H1 (cell line): ENCODE measurements around the gene RALGAPB. TPM values are rescaled to one million over a fixed set of nuclear protein-coding genes. Genes with fewer than 3 reads are reported as not detected.

Experiments used
- CTCF ChIA-PET: fragments of 300-600 bp; sonication (Branson Sonifier 250); formaldehyde crosslinking; loops from one replicate; lab custom pipeline; 2021; ENCODE audit not compliant: partially characterized antibody; lab: Charles Lee
- POLR2A ChIA-PET: fragments of 300-600 bp; sonication (Branson Sonifier 250); formaldehyde crosslinking; loops from one replicate; lab custom pipeline; 2021; ENCODE audit warnings: inconsistent platforms; ENCODE audit not compliant: partially characterized antibody; lab: Charles Lee
- DNase-seq, 2 experiments: peaks; one replicate each; pipeline versions ENCODE4 v3.0.0 to v3.0.0-alpha.2; 2010 to 2022; ENCODE audit warnings: low spot score in 2 of 2, low read depth in 1 of 2, mixed read lengths in 1 of 2
- FAIRE-seq: peaks from 2 replicates; lab custom pipeline; 2011; peaks lifted over from hg19 to GRCh38; lab: Jason Lieb, UNC
- H2AFZ ChIP-seq: 2 replicates; pipeline ENCODE4 v1.8.1; 2012; ENCODE audit warnings: low read length, inconsistent platforms
- H2AK5ac ChIP-seq: 2 replicates; pipeline ENCODE4 v1.6.1; 2013; ENCODE audit warnings: low read depth, low read length
- H2BK120ac ChIP-seq: replicated peaks from 2 replicates; pipeline ENCODE3; 2013; ENCODE audit warnings: low read depth, low read length, inconsistent platforms
- H2BK12ac ChIP-seq: 2 replicates; pipeline ENCODE4 v1.6.1; 2013; ENCODE audit warnings: low read depth, low read length
- H2BK15ac ChIP-seq: 2 replicates; pipeline ENCODE4 v1.6.1; 2013; ENCODE audit warnings: low read length
- H2BK20ac ChIP-seq: 2 replicates; pipeline ENCODE4 v1.6.1; 2013; ENCODE audit warnings: low read length
- H2BK5ac ChIP-seq: 2 replicates; pipeline ENCODE4 v1.6.1; 2013; ENCODE audit warnings: low read depth, low read length
- H3K14ac ChIP-seq: 2 replicates; pipeline ENCODE4 v1.6.1; 2013; ENCODE audit warnings: inconsistent platforms; ENCODE audit not compliant: insufficient read length
- H3K18ac ChIP-seq: 2 replicates; pipeline ENCODE4 v1.6.1; 2013; ENCODE audit warnings: low read length; ENCODE audit errors: extremely low read depth
- H3K23ac ChIP-seq: 2 replicates; pipeline ENCODE4 v1.6.1; 2013; ENCODE audit warnings: inconsistent platforms; ENCODE audit not compliant: insufficient read length
- H3K23me2 ChIP-seq: 2 replicates; pipeline ENCODE4 v1.6.1; 2013; ENCODE audit warnings: low read depth, low read length
- H3K27ac ChIP-seq: 2 replicates; pipeline ENCODE4 v1.6.1; 2011; ENCODE audit warnings: low read depth, low read length, inconsistent platforms
- H3K27me3 ChIP-seq, 4 experiments: replicated peaks in 1 of 4; 1 replicate in 1 of 4; 2 replicates in 3 of 4; pipeline versions ENCODE4 v1.6.1 to v1.8.1; 2011 to 2013; ENCODE audit warnings: low read length in 3 of 4, mild to moderate bottlenecking in 3 of 4, inconsistent platforms in 2 of 4, mixed read lengths in 2 of 4, moderate library complexity in 1 of 4; ENCODE audit not compliant: control insufficient read depth in 3 of 4, insufficient read depth in 3 of 4; ENCODE audit errors: extremely low read depth in 1 of 4
- H3K36me3 ChIP-seq, 4 experiments: 2 replicates each; pipeline versions ENCODE4 v1.6.1 to v1.8.1; 2011 to 2013; ENCODE audit warnings: mild to moderate bottlenecking in 4 of 4, low read length in 3 of 4, moderate library complexity in 2 of 4, control low read depth in 1 of 4, inconsistent platforms in 1 of 4; ENCODE audit not compliant: insufficient read depth in 4 of 4, control insufficient read depth in 2 of 4
- H3K4ac ChIP-seq: replicated peaks from 2 replicates; pipeline ENCODE3; 2013; ENCODE audit warnings: low read length, low read depth, mixed read lengths, inconsistent platforms; ENCODE audit not compliant: insufficient read length
- H3K4me1 ChIP-seq, 4 experiments: replicated peaks in 1 of 4; 1 replicate in 1 of 4; 2 replicates in 3 of 4; pipeline versions ENCODE4 v1.6.1 to v1.8.1; 2011 to 2013; ENCODE audit warnings: low read length in 3 of 4, inconsistent platforms in 2 of 4, mixed read lengths in 1 of 4; ENCODE audit not compliant: insufficient read depth in 4 of 4, control insufficient read depth in 3 of 4
- H3K4me2 ChIP-seq, 2 experiments: 2 replicates each; pipeline versions ENCODE4 v1.6.1 to v1.8.1; 2011 to 2013; ENCODE audit warnings: low read depth in 2 of 2, low read length in 2 of 2, control low read depth in 1 of 2, inconsistent platforms in 1 of 2, mild to moderate bottlenecking in 1 of 2; ENCODE audit not compliant: insufficient read depth in 1 of 2
- H3K4me3 ChIP-seq, 4 experiments: fragments of 200-600, 300-600 bp in 1 of 4; sonication (generic), shearing (Covaris generic), sonication (Bioruptor Twin) in 1 of 4; 2 replicates each; pipeline versions ENCODE4 v1.5.1 to v1.8.1; 2011 to 2016; ENCODE audit warnings: low read length in 4 of 4, low read depth in 3 of 4, control low read depth in 2 of 4, inconsistent platforms in 2 of 4, mild to moderate bottlenecking in 2 of 4, mixed read lengths in 1 of 4, moderate library complexity in 1 of 4; ENCODE audit not compliant: insufficient read depth in 2 of 4; ENCODE audit errors: extremely low read depth in 1 of 4
- H3K56ac ChIP-seq: replicated peaks from 2 replicates; pipeline ENCODE3; 2013; ENCODE audit warnings: low read depth, mild to moderate bottlenecking, mixed read lengths, low read length, inconsistent platforms; ENCODE audit not compliant: insufficient read length
- H3K79me1 ChIP-seq: 2 replicates; pipeline ENCODE4 v1.6.1; 2013; ENCODE audit warnings: low read depth, low read length, control low read depth
- H3K79me2 ChIP-seq, 2 experiments: 2 replicates each; pipeline versions ENCODE4 v1.6.1 to v1.8.1; 2012 to 2013; ENCODE audit warnings: low read length in 2 of 2, mild to moderate bottlenecking in 2 of 2, inconsistent platforms in 1 of 2; ENCODE audit not compliant: insufficient read depth in 2 of 2, control insufficient read depth in 1 of 2
- H3K9ac ChIP-seq, 4 experiments: replicated peaks in 1 of 4; 1 replicate in 1 of 4; 2 replicates in 3 of 4; pipeline versions ENCODE4 v1.6.1 to v1.8.1; 2011 to 2013; ENCODE audit warnings: low read depth in 3 of 4, low read length in 3 of 4, control low read depth in 2 of 4, mild to moderate bottlenecking in 2 of 4, moderate library complexity in 2 of 4, inconsistent platforms in 1 of 4; ENCODE audit errors: extremely low read depth in 1 of 4
- H3K9me3 ChIP-seq, 2 experiments: 2 replicates each; pipeline versions ENCODE4 v1.6.1 to v1.8.1; 2012 to 2013; ENCODE audit warnings: mild to moderate bottlenecking in 2 of 2, moderate library complexity in 2 of 2, control low read depth in 1 of 2, inconsistent platforms in 1 of 2, low read depth in 1 of 2, low read length in 1 of 2, mixed read lengths in 1 of 2; ENCODE audit not compliant: insufficient read depth in 2 of 2
- H4K20me1 ChIP-seq, 2 experiments: replicated peaks in 1 of 2; 2 replicates each; pipeline versions ENCODE3 to v1.8.1; 2011 to 2013; ENCODE audit warnings: inconsistent platforms in 2 of 2, low read length in 2 of 2, mild to moderate bottlenecking in 1 of 2; ENCODE audit not compliant: insufficient read depth in 2 of 2, control insufficient read depth in 1 of 2
- H4K5ac ChIP-seq: 2 replicates; pipeline ENCODE4 v1.6.1; 2013; ENCODE audit warnings: low read length, low read depth, mixed read lengths, inconsistent platforms; ENCODE audit not compliant: insufficient read length
- H4K8ac ChIP-seq: 2 replicates; pipeline ENCODE4 v1.8.0; 2013; ENCODE audit warnings: mild to moderate bottlenecking, moderate library complexity, low read length, inconsistent platforms; ENCODE audit not compliant: insufficient read depth; ENCODE audit errors: extremely low read depth
- H4K91ac ChIP-seq: replicated peaks from 2 replicates; pipeline ENCODE3; 2013; ENCODE audit warnings: low read length, mixed read lengths, inconsistent platforms; ENCODE audit not compliant: insufficient read length
- EGR1 ChIP-seq: IDR thresholded peaks from 2 replicates; pipeline ENCODE4 v1.6.1; 2011; ENCODE audit warnings: low read depth, low read length, borderline replicate concordance
- KDM1A ChIP-seq: fragments of 200-600, 300-600 bp; sonication (generic); IDR thresholded peaks from 2 replicates; pipeline ENCODE4 v1.7.1; 2016; ENCODE audit warnings: mild to moderate bottlenecking, low read length, borderline replicate concordance
- WGBS, 2 experiments: shearing (Covaris generic) in 1 of 2; methylation state at CpG; one replicate each; pipeline versions ENCODE4 v1.1.6 to v1.1.7; 2013 to 2015; ENCODE audit warnings: low lambda C conversion rate in 2 of 2, mixed read lengths in 2 of 2, inconsistent platforms in 1 of 2, low coverage in 1 of 2, missing lambda C conversion rate in 1 of 2; ENCODE audit not compliant: insufficient replicate concordance in 2 of 2, insufficient coverage in 1 of 2, insufficient read length in 1 of 2; ENCODE audit errors: extremely low coverage in 1 of 2, missing lambda C conversion rate in 1 of 2; 5-methylcytosine and 5-hydroxymethylcytosine counted together
- polyA plus RNA-seq, 7 experiments: library from polyadenylated mRNA; depleted of rRNA in 3 of 7; stranded (reverse) in 5 of 7; unstranded in 2 of 7; fragments of >200 nt in 5 of 7; fragments of 200-250 nt in 2 of 7; gene quantifications; 1 replicate in 5 of 7; 2 replicates in 1 of 7; 4 replicates in 1 of 7; pipeline versions ENCODE4 v1.2.1 to v1.2.3, GENCODE V29; 2011 to 2013; ENCODE audit warnings: missing spikeins in 2 of 7, mixed read lengths in 2 of 7
- total RNA-seq: library from RNA; stranded (reverse); fragmentation: NEBNext Ultra II Directional; extraction: Animal tissue kit (Norgen Biotek cat#: 25700); gene quantifications from 2 replicates; pipeline ENCODE4 v1.2.1, GENCODE V29; 2021

Gene RALGAPB
- total and polyA plus RNA-seq, 2 of the 8 experiments (the other 6 are each of a cell fraction or from before 2014, with no cell fraction given) = 10.6 to 35.1 TPM

DNA sequence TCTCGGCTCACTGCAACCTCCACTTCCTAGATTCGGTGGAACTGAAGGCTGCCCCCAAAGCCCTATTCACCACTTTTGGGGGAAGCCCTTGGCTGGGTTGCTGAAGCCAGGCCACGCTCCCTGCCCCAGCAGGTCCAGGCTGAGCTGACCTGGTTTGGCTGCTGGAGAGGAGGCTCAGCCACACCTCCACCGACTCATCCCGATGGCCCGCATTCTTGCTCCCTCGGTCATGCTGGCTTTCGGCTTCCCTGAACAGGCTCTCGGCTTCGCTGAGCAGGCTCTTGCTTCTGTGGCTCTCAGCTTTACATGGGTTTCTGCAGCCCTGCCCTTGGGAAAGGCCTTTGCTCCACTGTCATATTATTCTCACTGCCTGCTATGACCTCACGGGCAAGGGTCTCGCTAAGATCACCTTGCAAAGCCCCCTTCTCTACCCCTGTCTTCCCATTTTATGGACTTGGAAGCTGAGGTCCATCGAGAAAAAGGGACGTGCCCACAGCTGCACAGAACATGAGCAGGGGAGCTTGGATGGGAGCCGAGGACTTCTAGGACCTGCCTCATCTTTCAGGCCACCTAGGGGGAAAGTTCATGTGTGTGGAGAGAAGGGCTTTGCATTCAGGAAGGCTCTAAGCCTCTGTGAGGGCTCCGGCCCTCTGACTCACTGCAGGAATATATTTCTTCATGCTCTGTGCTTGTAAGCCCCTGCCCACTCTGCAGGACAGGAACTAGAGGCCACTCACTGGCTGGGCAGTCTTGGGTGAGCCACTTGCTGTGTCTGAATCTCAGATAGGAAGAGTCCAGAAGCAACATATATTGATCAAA, 144.6 kb downstream of the RALGAPB start:
- Histone ChIP-seq H3K4me3 (no peak overlapping the region), H2BK15ac (no peak overlapping the region), H4K5ac (no peak overlapping the region), H2BK12ac (no peak overlapping the region), H4K20me1 (no peaks in the 10 kb centered on the region), H3K36me3 (no peaks in the 10 kb centered on the region), H2BK20ac (no peak overlapping the region), H3K9me3 (no peaks in the 10 kb centered on the region), H2BK120ac (no peak overlapping the region), H3K18ac (no peak overlapping the region), H2AK5ac (no peak overlapping the region), H2BK5ac (no peak overlapping the region), H3K79me1 (no peaks in the 10 kb centered on the region), H3K23me2 (no peaks in the 10 kb centered on the region), H3K56ac (no peak overlapping the region), H3K4me2 (no peak overlapping the region), H3K23ac (no peak overlapping the region), H4K8ac (no peak overlapping the region), H4K91ac (no peak overlapping the region), H3K14ac (no peak overlapping the region), H3K27ac (no peak overlapping the region), H3K9ac (no peak overlapping the region; a peak in 2 of 7 replicates), H3K27me3 (no peaks in the 10 kb centered on the region; a peak in 1 of 7 replicates), H2AFZ (no peak overlapping the region), H3K79me2 (no peaks in the 10 kb centered on the region), H3K4ac (no peak overlapping the region), H3K4me1 (peaks cover 0 to 11% (median 8%) of the 10 kb centered on the region in 4 experiments; a peak in 5 of 7 replicates)
- TF ChIP-seq KDM1A (peak; percentile 58; the same call in 1 of the 2 replicates), EGR1 (no peak)
- CTCF ChIA-PET = interaction anchor here (0.6 to 1.5 kb wide), 5 partner anchors 10 to 265 kb away, joined by 3 to 4 read pairs (median 3); no protein-coding TSS in a partner anchor
- FAIRE-seq = no peak
- WGBS, 2 experiments = 75% methylated on average over 16 of the region's 16 CpGs; no CpG with 5 or more reads in 1 of the 2 experiments
- POLR2A ChIA-PET = interaction anchor here (0.8 kb wide), 1 partner anchor 9 kb away, joined by 3 read pairs; no protein-coding TSS in a partner anchor
- DNase-seq = no peak
